ENCODE results near the gene IQCE.
"Not testable (repeated sequence)": the region's sequence is repeated elsewhere in the genome, so short reads cannot be mapped to it uniquely, and the experiment has no call there.

The IQCE gene

DNA sequence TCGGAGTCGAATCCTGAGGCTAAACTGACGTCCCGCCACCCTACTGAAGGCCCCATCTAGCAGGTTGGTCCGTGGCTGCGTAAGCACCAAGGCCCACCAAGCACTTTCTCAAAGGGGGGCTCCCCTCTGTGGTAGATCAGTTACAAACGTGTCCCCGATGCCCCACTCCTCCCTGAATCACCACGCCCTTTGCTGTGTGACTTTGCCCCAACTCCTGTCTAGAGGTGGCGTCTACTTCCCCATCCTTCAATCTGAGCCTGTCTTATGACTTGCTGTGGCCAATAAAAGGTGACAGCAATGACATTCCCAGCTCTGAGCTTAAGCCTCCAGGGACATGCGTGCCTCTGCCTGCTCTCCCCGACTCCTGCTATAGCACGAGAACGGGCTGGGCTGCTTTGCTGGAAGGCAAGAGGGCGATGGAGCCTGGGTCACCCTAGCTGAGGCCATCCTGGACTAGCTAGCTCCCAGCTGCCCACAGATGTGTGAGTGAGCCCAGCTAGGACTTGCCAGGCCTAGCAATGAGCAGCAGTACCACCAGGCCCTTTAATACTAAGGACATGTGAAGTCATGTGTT, 26.5 kb upstream of the IQCE start:
- not testable (repeated sequence) for DNase-seq (ENCODE audit: low read depth, low spot score)

DNA sequence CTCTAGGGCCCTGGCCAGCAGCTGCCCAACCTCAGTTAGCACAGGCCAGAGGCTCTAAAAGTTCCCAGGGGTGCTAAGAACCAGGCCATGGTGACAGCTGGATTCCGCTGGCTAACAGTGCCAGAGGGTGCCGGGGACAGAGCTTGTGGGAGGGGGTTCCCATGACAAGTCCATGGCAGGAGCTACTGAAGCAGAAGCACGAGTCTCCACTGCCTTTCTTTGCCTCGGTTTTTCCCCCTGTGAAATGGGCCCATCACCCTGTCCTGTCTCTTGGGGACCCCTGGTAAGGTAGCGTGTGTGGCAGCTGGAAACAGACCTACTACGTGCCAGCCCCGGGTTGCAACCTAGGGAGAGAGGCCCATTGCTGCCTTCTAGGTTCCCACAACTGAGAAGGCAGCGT, 26.0 kb upstream of the IQCE start:
- DNase-seq (ENCODE audit: low read depth, low spot score), result not testable (repeated sequence)

DNA sequence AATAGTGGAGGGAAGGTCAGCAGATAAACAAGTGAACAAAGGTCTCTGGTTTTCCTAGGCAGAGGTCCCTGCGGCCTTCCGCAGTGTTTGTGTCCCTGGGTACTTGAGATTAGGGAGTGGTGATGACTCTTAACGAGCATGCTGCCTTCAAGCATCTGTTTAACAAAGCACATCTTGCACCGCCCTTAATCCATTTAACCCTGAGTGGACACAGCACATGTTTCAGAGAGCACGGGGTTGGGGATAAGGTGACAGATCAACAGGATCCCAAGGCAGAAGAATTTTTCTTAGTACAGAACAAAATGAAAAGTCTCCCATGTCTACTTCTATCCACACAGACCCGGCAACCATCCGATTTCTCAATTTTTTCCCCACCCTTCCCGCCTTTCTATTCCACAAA, 25.2 kb upstream of the IQCE start:
- DNase-seq (ENCODE audit: low read depth, low spot score), result not testable (repeated sequence)

DNA sequence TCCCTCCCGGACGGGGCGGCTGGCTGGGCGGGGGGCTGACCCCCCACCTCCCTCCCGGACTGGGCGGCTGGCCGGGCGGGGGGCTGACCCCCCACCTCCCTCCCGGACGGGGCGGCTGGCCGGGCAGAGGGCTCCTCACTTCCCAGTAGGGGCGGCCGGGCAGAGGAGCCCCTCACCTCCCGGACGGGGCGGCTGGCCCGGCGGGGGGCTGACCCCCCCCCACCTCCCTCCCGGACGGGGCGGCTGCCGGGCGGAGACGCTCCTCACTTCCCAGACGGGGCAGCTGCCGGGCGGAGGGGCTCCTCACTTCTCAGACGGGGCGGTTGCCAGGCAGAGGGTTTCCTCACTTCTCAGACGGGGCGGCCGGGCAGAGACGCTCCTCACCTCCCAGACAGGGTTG, 24.6 kb upstream of the IQCE start:
- DNase-seq (ENCODE audit: low read depth, low spot score), result not testable (repeated sequence)

DNA sequence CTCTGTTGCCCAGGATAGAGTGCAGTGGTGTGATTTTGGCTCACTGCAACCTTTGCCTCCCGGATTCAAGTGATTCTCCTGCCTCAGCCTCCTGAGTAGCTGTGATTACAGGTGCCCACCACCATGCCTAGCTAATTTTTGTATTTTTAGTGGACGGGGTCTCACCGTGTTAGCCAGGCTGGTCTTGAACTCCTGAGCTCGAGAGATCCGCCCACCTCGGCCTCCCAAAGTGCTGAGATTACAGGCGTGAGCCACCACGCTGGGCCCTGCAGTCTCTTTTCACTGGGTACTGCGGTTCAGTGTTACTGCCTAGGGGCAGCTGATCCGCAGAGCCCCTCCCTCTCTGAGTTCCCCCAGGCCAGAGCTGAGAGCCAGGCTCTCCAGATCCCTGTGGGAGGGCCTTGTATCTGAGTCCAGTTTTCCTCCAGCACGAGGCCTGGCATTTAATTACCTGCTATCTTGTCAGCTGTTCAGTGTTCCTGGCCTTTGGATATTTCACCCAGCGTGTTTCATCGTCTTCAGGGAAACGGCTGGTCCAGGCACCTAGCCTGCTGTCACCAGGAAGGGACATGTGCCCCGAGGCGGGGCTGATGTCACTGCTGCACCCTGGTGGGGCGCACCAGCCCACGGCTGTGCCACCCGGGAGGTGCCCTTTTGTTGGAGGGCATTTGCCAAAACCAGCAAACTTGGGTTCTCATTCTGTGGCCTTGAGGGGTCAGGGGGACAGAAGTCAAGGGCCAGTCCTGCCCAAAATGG, 22.7 kb upstream of the IQCE start:
- DNase-seq (ENCODE audit: low read depth, low spot score), result not testable (repeated sequence)

DNA sequence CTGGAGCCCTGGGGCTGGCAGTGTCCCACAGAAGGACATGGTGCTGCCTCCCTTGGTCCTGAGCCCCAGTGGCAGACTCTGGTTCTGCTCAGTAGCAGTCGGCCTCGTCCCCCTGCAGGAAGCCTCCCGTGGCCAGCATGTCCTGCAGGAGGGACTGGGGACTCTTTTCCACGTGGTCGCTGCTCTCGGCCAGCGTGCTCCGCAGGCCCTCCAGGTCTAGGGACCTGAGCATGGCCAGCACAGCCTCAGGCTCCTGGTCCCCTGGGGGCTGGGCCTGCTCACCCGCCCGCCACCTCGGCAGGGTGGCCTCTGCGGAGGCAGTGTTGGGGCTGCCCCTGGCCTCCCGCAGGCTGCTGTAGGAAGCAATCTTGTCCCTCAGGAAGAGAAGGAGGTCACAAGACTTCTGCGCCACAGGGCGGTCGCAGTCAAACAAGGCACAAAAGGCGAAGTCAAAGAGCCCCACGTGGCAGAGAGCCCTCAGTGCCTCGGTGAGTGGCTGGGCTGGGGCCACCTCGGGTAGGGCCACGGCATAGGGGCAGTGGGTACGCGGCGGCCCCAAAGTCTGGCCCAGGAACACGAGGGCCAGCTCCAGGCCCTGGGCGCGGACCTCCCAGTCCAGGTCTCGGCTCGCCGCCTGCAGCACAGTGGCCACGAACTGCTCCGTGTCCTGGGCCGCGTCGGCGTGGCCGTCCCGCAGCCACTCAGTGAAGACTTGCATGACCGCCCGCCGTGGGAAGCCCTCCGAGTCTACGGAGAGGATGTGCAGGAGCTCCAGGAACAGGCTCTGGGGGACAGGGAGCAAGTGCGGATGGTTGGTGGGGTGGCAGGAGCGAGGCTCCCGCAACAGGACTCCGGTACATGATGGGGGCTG, 20.6 kb upstream of the IQCE start:
- DNase-seq (ENCODE audit: low read depth, low spot score), result no peak

DNA sequence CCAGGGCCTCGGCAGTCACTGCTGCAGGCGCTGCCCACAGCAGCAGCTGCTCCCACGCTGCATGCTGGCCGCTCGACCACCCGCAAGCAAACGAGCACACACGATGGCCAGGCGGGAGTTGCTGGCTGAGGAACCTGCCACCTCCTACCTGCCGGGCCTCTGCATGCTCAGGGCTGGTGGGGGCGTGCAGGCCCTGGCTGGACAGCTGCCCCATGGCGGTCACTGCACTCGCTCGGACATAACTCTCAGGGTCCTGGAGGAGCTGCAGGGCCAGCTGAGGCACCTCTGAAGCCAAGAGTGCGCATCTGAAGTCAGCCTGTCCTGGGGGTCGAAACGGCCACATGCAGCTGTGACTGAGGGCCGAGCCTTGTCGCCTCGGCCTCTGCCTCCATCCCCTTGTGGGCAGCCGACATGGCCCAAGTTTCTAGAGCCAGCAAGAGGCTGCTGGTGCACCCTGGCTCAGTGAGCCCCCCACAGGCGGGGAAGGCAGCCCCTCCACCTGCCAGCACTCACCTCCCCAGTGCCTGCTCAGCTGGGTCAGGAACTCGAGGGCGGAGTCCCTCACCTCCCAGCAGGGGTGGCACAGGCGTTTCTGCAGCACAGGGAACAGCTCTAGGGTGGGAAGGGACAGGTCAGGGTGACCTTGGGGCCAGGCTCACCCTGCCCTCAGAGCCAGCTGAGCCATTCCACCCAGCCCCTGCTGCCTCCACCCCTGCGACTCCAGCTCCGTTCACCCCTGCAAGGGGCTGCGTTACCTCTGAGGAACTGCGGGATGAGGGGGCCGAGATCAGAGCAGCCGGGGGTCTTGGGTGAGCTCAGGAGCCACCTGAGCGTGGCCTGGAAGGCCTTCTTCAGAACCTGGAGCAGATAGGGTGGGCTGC, 19.5 kb upstream of the IQCE start:
- DNase-seq (ENCODE audit: low read depth, low spot score), result no peak

DNA sequence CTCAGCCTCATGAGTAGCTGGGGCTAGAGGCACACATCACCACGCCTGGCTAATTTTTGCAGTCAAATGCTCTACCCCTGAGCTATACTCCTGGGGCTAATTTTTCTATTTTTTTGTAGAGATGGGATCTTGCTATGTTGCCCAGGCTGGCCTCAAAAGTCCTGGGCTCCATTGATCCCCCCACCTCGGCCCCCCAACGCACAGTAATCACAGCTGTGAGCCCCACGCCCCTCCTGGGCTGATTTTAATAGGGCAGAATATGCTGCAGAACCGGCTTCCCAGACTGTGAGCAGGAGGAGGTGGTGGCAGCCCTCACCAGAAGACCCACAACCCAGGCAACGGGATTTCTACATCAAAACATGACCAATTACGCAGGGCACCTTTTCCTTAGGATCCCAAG, 18.6 kb upstream of the IQCE start:
- DNase-seq (ENCODE audit: low read depth, low spot score), result no peak

DNA sequence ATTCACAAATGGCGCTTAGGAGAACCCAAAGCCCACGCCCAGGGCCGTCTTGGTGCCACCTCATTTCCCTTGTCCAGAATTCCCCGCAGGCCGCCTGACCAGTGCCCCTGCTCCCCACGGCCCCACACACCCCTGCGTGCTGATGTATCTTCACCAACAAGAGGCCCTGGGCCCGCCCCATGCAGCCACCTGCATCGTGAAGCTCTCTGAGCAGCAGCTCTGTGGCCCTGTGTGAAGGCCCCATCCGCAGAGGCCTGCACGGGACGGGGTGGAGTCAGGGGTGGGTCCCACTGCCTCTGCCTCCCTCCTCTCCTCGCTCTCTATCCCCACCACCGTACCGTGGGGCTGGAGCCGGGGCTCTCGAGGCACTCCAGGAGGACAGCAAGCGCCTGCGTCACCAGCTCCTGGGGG, 18.1 kb upstream of the IQCE start:
- DNase-seq (ENCODE audit: low read depth, low spot score), result no peak

DNA sequence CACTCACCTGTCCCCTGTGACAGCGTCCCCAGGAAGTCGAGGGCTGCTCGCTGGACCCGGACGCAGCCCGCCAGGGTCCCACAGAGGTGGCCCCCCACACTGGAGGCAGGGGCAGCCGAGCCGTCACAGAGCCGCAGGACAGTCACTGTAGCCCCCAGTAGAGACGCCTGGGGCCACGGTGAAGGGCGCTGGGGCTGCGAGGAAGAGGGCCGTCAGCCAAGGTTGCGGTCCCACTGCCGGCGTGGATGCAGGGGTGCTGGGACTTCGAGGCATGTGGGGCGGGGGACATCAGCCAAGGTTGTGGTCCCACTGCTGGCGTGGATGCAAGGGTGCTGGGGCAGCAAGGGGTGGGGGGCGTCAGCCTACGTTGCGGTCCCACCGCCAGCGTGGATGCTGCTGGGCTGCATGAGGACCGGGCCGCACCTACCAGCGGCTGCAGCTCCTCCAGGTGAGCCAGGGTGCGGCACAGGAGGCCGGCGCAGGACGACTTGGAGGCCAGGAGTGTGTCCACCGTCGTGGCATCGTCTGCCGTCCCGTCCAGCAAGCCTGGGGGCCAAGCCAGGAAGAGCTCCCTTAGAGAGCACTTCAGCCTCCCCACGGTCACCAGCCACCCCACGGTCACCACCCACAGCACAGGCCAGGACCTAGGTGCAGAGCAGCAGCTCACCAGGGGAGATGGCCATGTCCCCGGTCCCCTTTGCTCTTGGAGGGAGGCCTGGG, 17.3 kb upstream of the IQCE start:
- no peak for DNase-seq (ENCODE audit: low read depth, low spot score)

DNA sequence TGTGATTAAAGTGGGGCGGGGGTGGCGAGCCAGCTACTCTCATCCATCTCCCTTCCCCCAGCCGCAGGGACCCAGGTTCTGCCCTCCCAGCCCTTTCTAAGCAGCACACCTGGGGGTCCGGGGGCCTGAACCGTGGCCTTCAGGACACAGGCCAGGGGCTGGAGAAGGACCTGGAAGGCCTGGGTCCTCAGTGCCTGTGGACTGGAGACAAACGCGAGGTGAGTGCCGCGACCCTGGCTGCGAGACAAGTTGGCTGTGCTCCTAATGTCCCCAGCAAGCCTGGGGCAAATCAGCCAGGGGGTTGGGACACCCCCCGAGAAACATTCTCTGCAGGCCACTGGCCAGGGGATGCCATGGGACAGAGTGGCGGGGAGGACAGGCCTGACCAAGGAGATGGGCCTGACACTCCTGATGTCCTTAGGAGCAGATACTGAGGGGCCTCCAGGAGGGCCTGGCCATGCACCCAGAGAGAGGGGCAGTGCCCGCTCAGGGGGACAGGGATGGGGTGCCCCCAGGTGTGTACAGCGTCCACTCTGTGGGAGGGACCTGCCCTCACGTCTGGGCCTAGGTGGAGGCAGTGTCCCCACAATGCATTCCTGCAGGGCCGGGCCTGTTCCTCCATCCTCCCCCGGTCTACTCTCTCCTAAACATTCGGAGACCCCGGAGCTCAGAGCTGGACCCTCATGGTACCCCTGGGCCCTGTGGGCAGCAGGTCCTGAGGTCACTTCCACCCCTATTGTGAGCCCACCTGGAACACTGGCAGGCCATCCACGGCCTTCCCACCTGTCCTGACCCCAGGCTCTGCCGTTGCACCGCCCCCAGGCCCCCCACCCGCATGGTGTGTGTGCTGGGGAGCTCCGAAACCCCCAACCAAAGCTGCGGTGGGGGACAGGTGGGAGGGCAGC, 16.5 kb upstream of the IQCE start:
- DNase-seq (ENCODE audit: low read depth, low spot score), result no peak

DNA sequence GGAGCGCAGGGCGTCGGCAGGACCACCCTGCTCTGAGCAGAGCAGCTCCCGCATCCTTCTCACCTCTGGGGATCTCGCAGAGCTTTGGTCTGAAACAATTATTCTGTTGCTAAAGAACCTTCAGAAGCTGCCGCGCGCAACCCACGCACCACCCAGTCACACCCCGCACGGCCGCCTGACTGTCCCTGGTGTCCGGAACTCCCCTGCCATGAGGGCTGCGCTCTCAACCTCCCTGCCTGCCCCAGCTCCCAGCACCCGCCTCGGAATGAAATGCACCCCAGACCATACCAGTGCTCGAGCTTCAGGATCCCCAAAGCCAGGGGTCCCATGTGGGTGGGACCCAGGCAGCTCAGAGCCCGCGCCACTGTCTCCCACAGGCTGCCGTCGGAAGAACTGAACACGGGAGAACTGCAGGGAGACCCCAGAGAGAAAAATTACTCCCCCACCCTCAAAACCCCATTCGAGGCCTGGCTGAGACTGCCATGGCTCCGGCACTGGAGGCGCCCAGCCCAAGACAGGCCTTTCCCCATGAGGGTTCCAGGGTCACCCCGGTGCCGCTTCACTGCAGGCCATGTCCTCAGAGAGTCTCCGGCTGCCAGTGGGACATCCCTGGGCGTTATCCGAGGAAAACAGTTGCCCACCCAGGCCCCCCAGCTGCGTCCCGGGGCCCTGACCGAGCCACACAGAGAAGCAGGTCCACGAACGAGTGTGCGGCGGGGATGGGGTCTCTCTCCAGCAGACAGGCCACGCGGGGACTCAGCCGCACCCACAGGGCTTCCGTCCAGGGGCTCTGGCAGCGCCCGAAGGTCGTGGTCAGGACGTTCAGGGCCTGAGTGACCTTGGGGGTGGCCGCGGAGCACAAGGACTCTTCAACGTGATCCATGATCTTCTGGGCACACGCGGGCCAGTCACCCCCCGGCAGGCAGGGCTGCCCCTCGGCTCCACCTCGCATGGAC, 15.6 kb upstream of the IQCE start:
- DNase-seq (ENCODE audit: low read depth, low spot score), result no peak

DNA sequence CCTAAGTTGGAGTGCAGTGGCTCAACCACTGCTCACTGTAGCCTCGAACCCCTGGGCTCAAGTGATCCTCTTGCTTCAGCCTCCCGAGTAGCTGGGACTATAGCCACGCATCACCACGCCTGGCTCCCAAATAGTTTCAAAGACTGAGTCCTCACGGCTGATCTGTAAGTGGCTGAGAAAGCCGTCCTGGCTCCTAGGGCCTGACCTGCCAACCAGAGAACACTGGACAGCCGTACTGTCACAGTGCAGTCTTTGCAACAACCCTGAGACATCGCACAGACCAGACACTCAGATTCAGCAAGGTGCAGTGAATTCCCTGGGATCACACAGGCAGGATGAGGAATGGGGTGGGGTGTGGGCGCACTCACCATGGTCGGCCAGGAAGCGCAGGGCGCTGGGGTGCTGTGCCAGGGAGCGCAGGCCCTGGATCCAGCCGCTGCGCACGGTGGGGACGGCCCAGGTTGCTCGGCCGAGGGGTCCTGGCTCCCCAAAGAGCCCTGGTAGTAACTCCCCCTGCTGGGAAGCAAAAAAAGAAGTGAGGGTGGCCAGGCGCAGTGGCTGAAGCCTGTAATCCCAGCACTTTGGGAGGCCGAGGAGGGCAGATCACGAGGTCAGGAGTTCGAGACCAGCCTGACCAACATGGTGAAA, 14.1 kb upstream of the IQCE start:
- DNase-seq (ENCODE audit: low read depth, low spot score), result no peak

DNA sequence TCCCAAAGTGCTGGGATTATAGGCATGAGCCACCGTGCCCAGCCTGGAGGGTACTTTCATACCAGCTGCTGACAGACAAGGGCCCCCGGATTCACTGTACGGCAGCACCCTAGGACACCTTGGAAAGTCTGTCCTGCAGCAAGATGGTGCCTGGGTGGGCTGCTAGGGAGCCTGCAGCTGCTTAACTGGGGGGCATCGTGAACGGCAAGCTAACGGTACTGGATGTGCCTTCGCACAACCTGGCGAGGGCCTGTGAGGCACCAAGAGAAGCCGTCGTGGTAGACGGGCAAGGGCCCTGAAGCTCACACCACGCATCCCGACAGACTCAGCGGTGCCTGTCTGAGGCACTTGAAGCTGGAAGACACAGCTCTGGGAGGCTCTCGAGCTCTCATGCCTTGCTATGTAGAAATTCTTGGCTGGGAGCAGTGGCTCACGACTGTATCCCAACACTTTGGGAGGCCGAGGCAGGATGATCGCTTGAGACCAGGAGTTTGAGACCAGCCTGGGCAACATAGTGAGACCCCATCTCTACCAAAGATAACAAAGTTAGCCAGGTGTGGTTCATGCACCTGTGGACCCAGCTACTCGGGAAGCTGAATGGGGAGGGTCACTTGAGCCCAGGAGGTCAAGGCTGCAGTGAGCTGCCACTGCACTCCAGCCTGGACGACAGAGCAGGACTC, 12.9 kb upstream of the IQCE start:
- no peak for DNase-seq (ENCODE audit: low read depth, low spot score)

DNA sequence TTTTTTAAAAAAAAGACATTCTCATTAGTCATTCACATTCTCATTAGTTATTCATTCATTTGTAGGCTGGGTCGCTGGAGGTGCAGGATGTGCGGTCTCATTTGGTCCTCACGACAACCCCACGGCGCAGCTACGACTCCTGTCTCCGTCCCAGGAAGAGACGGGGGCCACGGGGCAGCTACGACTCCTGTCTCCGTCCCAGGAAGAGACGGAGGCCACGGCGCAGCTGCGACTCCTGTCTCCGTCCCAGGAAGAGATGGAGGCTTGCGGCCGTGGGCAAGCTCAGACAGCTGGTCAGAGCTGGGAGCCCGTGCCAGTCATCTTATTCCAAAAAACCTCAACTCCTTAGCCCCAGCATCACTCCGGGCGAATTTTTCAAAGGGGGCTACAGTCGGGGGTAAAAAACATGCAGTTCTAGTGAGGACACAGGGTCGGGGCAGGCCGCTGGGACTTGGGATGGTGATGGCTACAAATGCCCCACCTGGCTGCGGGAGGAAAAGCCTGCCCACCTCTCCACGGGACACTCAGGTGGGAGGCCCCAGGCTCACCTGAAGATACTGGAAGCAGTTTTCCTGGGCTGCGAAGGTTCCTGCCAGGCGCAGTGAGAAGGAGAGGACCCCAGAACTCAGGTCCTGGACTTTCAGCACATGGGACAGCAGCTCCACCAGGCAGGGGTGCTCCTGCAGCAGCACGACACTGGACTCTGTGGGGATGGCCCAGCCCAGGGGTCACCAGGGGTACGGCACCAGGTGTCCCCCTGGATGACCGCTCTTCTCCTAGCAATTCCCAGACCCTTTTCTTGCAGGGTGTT, 11.8 kb upstream of the IQCE start:
- no peak for DNase-seq (ENCODE audit: low read depth, low spot score)

DNA sequence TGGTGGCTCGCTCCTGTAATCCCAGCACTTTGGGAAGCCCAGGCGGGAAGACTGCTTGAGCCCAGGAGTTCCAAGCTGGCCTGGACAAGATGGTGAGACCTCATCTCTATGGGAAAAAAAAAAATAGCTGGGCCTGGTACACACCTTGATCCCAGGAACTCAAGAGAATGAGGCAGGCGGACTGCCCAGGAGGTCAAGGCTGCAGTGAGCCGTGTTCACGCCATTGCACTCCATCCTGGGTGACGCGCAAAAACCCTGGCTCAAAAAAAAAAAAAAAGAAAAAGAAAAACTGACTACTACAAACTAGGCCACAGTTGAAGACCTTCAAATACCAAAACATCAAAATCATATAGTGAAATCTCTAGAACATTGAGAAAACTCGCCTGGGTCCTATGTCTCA, 7.4 kb upstream of the IQCE start:
- DNase-seq (ENCODE audit: low read depth, low spot score), result no peak

DNA sequence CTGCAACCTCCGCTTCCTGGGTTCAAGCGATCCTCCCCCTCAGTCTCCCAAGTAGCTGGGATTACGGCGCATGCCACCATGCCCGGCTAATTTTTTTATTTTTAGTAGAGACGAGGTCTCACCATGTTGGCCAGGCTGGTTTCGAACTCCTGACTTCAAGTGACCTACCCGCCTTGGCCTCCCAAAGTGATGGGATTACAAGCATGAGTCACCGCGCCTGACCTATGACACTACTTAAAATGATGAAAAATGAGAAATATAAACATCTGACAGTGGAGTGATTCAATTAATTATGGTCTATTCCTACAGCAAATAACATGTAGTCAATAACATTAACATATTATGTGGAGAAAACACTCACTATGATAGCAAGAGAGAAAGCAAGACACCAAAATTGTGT, 5.7 kb upstream of the IQCE start:
- no peak for DNase-seq (ENCODE audit: low read depth, low spot score)
